Neuronal stem cell (in vitro differentiated cells): Measurements from ENCODE around the gene CEP170B.
A peak's percentile ranks its signal among the peaks of the same experiment; 100 is the strongest.

ENCODE experiments used
- DNase-seq: peaks from one replicate; pipeline ENCODE4 v3.0.0-alpha.2; 2013; ENCODE audit warnings: low spot score
- H2AFZ ChIP-seq: one replicate; pipeline ENCODE4 v1.6.1; 2013; ENCODE audit warnings: mild to moderate bottlenecking, low read length, inconsistent platforms
- H2AK5ac ChIP-seq: 2 replicates; pipeline ENCODE4 v1.6.1; 2013; ENCODE audit warnings: low read depth, mild to moderate bottlenecking, inconsistent platforms, low read length, moderate library complexity, mixed read lengths
- H2BK120ac ChIP-seq: 2 replicates; pipeline ENCODE4 v1.6.1; 2013; ENCODE audit warnings: low read depth, mild to moderate bottlenecking, inconsistent platforms, low read length, moderate library complexity, mixed read lengths
- H2BK12ac ChIP-seq: one replicate; pipeline ENCODE4 v1.6.1; 2013; ENCODE audit warnings: low read length, inconsistent platforms
- H2BK15ac ChIP-seq: 2 replicates; pipeline ENCODE4 v1.6.1; 2013; ENCODE audit warnings: mild to moderate bottlenecking, low read length, inconsistent platforms, mixed read lengths
- H2BK5ac ChIP-seq: one replicate; pipeline ENCODE4 v1.6.1; 2013; ENCODE audit warnings: inconsistent platforms, mild to moderate bottlenecking, low read length, moderate library complexity
- H3K14ac ChIP-seq: one replicate; pipeline ENCODE4 v1.6.1; 2013; ENCODE audit warnings: low read length, inconsistent platforms
- H3K18ac ChIP-seq: 2 replicates; pipeline ENCODE4 v1.6.1; 2013; ENCODE audit warnings: low read length, inconsistent platforms
- H3K23ac ChIP-seq: 2 replicates; pipeline ENCODE4 v1.6.1; 2013; ENCODE audit warnings: low read depth, mild to moderate bottlenecking, mixed read lengths, low read length, inconsistent platforms; ENCODE audit not compliant: poor library complexity
- H3K27ac ChIP-seq: replicated peaks from 3 replicates; pipeline ENCODE4 v1.5.1; 2013; ENCODE audit warnings: low read length, inconsistent platforms
- H3K27me3 ChIP-seq, 3 experiments: 2 replicates each; pipeline ENCODE4 v1.6.1; 2013; ENCODE audit warnings: low read length in 3 of 3, mild to moderate bottlenecking in 2 of 3, inconsistent platforms in 1 of 3, low read depth in 1 of 3, mixed read lengths in 1 of 3, moderate library complexity in 1 of 3; ENCODE audit not compliant: control insufficient read depth in 3 of 3, insufficient read depth in 3 of 3
- H3K36me3 ChIP-seq, 2 donors: replicated peaks in 1 of 2; 2 replicates each; pipeline ENCODE4 v1.6.1; 2013; ENCODE audit warnings: low read length in 2 of 2; ENCODE audit not compliant: control insufficient read depth in 2 of 2, insufficient read depth in 2 of 2
- H3K4ac ChIP-seq: 2 replicates; pipeline ENCODE4 v1.6.1; 2013; ENCODE audit warnings: inconsistent platforms, mild to moderate bottlenecking, low read length, moderate library complexity
- H3K4me1 ChIP-seq, 2 donors: 1 replicate in 1 of 2; 2 replicates in 1 of 2; pipeline ENCODE4 v1.6.1; 2013; ENCODE audit warnings: low read length in 2 of 2, low read depth in 1 of 2; ENCODE audit not compliant: control insufficient read depth in 2 of 2, insufficient read depth in 1 of 2
- H3K4me2 ChIP-seq: one replicate; pipeline ENCODE4 v1.6.1; 2013; ENCODE audit warnings: mild to moderate bottlenecking, low read length, inconsistent platforms; ENCODE audit not compliant: insufficient read depth, poor library complexity, severe bottlenecking
- H3K4me3 ChIP-seq, 2 donors: 2 replicates each; pipeline ENCODE4 v1.5.1; 2013; ENCODE audit warnings: low read length in 2 of 2, mild to moderate bottlenecking in 2 of 2, inconsistent platforms in 1 of 2, moderate library complexity in 1 of 2
- H3K79me1 ChIP-seq: one replicate; pipeline ENCODE4 v1.6.1; 2013; ENCODE audit warnings: low read depth, mild to moderate bottlenecking, inconsistent platforms, low read length, moderate library complexity
- H3K9ac ChIP-seq: one replicate; pipeline ENCODE4 v1.6.1; 2013; ENCODE audit warnings: mild to moderate bottlenecking, low read depth, low read length, inconsistent platforms; ENCODE audit not compliant: poor library complexity
- H3K9me3 ChIP-seq, 2 donors: replicated peaks in 1 of 2; 2 replicates each; pipeline versions ENCODE3 to v1.6.1; 2013; ENCODE audit warnings: low read length in 2 of 2, mild to moderate bottlenecking in 2 of 2, inconsistent platforms in 1 of 2, low read depth in 1 of 2, mixed read lengths in 1 of 2, moderate library complexity in 1 of 2; ENCODE audit not compliant: control insufficient read depth in 2 of 2, insufficient read depth in 1 of 2
- H4K8ac ChIP-seq: one replicate; pipeline ENCODE4 v1.6.1; 2013; ENCODE audit warnings: low read depth, mild to moderate bottlenecking, inconsistent platforms, low read length, moderate library complexity
- H4K91ac ChIP-seq: one replicate; pipeline ENCODE4 v1.6.1; 2013; ENCODE audit warnings: low read length, low read depth, mild to moderate bottlenecking, inconsistent platforms; ENCODE audit not compliant: poor library complexity
- WGBS, 2 donors: extraction: QIAGEN DNeasy Blood & Tissue Kit; methylation state at CpG; one replicate each; pipeline ENCODE4 v1.1.7; 2013; ENCODE audit warnings: missing lambda C conversion rate in 2 of 2, mixed read lengths in 1 of 2; ENCODE audit not compliant: insufficient read length in 2 of 2, insufficient replicate concordance in 1 of 2; ENCODE audit errors: extremely low coverage in 2 of 2; 5-methylcytosine and 5-hydroxymethylcytosine counted together

Gene CEP170B

GRCh38 chr14:104873380-104874055 lies 8.4 kb downstream of the CEP170B start:
- Histone ChIP-seq H4K8ac (no peak overlapping the region), H3K27me3 (no peaks in the 10 kb centered on the region), H3K79me1 (peaks cover 21% of the 10 kb centered on the region), H2BK120ac (no peak overlapping the region), H2BK5ac (peak overlapping the region; percentile 66), H3K4ac (no peak overlapping the region), H3K23ac (no peak overlapping the region), H3K9ac (peak overlapping the region; percentile 63), H2AK5ac (peak overlapping the region; percentile 68), H2AFZ (no peak overlapping the region), H3K18ac (peak overlapping the region; percentile 74), H3K4me3 (no peak overlapping the region), H3K4me1 (peaks cover 0 to 8% of the 10 kb centered on the region in 2 donors), H2BK12ac (no peak overlapping the region), H3K14ac (no peak overlapping the region), H4K91ac (peak overlapping the region; percentile 79), H2BK15ac (peak overlapping the region; percentile 73), H3K9me3 (no peaks in the 10 kb centered on the region), H3K27ac (no peak overlapping the region), H3K36me3 (no peaks in the 10 kb centered on the region), H3K4me2 (no peak overlapping the region)
- DNase-seq = no peak
- no CpG with 5 or more reads among the region's 13 CpGs for WGBS, 2 donors

- H3K9me3 ChIP-seq = no peaks in the 10 kb centered on the region
- H2BK15ac ChIP-seq = peak overlapping the region; percentile 73
- H3K14ac ChIP-seq = peak overlapping the region; percentile 14
- no peak overlapping the region for H2AK5ac ChIP-seq
- H3K4ac ChIP-seq = no peak overlapping the region
- H3K27ac ChIP-seq = no peak overlapping the region
- H4K8ac ChIP-seq = no peak overlapping the region
- H3K79me1 ChIP-seq = peaks cover 21% of the 10 kb centered on the region
- no peak overlapping the region for H2BK12ac ChIP-seq
- H3K27me3 ChIP-seq = no peaks in the 10 kb centered on the region
- H3K4me2 ChIP-seq = no peak overlapping the region
- H2AFZ ChIP-seq = no peak overlapping the region
- peaks cover 0 to 8% of the 10 kb centered on the region in 2 donors for H3K4me1 ChIP-seq
- no peaks in the 10 kb centered on the region for H3K36me3 ChIP-seq
- H3K23ac ChIP-seq = no peak overlapping the region
- DNase-seq = no peak
- H3K9ac ChIP-seq = no peak overlapping the region
- H2BK5ac ChIP-seq = no peak overlapping the region
- H3K18ac ChIP-seq = no peak overlapping the region
- no peak overlapping the region for H3K4me3 ChIP-seq
- H4K91ac ChIP-seq = no peak overlapping the region
- WGBS, 2 donors = no CpG with 5 or more reads among the region's 8 CpGs
- H2BK120ac ChIP-seq = peak overlapping the region; percentile 44
Observed at GRCh38 chr14:104874110-104874531, 9.1 kb downstream of the CEP170B start.

- Histone ChIP-seq H3K4ac (no peak overlapping the region), H2BK5ac (no peak overlapping the region), H3K4me2 (no peak overlapping the region), H3K27ac (no peak overlapping the region), H3K9ac (peak overlapping the region; percentile 66), H3K4me1 (peaks cover 0 to 8% of the 10 kb centered on the region in 2 donors), H3K4me3 (no peak overlapping the region), H3K9me3 (no peaks in the 10 kb centered on the region), H3K23ac (peak overlapping the region; percentile 80), H3K36me3 (no peaks in the 10 kb centered on the region), H4K91ac (no peak overlapping the region), H3K18ac (peak overlapping the region; percentile 27), H3K27me3 (no peaks in the 10 kb centered on the region), H2AK5ac (peak overlapping the region; percentile 5), H2BK120ac (no peak overlapping the region), H3K79me1 (peaks cover 21% of the 10 kb centered on the region), H2BK12ac (no peak overlapping the region), H2AFZ (no peak overlapping the region), H2BK15ac (no peak overlapping the region), H4K8ac (no peak overlapping the region), H3K14ac (peak overlapping the region; percentile 63)
- no CpG with 5 or more reads among the region's 16 CpGs for WGBS, 2 donors
- DNase-seq = no peak
Observed at GRCh38 chr14:104874571-104875411, 9.7 kb downstream of the CEP170B start.

- DNase-seq = no peak
- Histone ChIP-seq H3K36me3 (peaks cover 0 to 2% of the 10 kb centered on the region in 2 donors), H3K9ac (peak overlapping the region; percentile 66), H3K18ac (peak overlapping the region; percentile 71), H3K4ac (no peak overlapping the region), H4K8ac (no peak overlapping the region), H3K4me1 (peaks cover 0 to 8% of the 10 kb centered on the region in 2 donors), H3K14ac (peak overlapping the region; percentile 63), H2BK12ac (peak overlapping the region; percentile 73), H3K79me1 (peaks cover 23% of the 10 kb centered on the region), H2BK5ac (peak overlapping the region; percentile 53), H2BK15ac (no peak overlapping the region), H2BK120ac (no peak overlapping the region), H2AK5ac (peak overlapping the region; percentile 5), H3K27me3 (no peaks in the 10 kb centered on the region), H3K23ac (peak overlapping the region; percentile 80), H3K4me2 (no peak overlapping the region), H3K4me3 (peak overlapping the region in 1 of 2 donors; percentile 54), H3K9me3 (no peaks in the 10 kb centered on the region), H2AFZ (no peak overlapping the region), H3K27ac (no peak overlapping the region), H4K91ac (no peak overlapping the region)
- WGBS, 2 donors = no CpG with 5 or more reads among the region's 13 CpGs
Observed at GRCh38 chr14:104875412-104875751, 10.3 kb downstream of the CEP170B start.
